Endodermal cell (in vitro differentiated cells): ENCODE results near the gene MAPT. TPM values are rescaled to one million over a fixed set of nuclear protein-coding genes. Genes with fewer than 3 reads are reported as not detected.

Experiments used
- DNase-seq: peaks from one replicate; pipeline ENCODE4 v3.0.0-alpha.2; 2017
- H3K27ac ChIP-seq: 2 replicates; pipeline ENCODE4 v1.5.1; 2013; ENCODE audit warnings: mild to moderate bottlenecking, low read depth, low read length, moderate library complexity
- H3K27me3 ChIP-seq: 2 replicates; pipeline ENCODE4 v1.6.1; 2013; ENCODE audit warnings: mild to moderate bottlenecking, low read length, moderate library complexity; ENCODE audit not compliant: insufficient read depth, control insufficient read depth, poor library complexity, severe bottlenecking
- H3K36me3 ChIP-seq: 2 replicates; pipeline ENCODE4 v1.7.0; 2013; ENCODE audit warnings: mild to moderate bottlenecking, low read length, moderate library complexity; ENCODE audit not compliant: control insufficient read depth, insufficient read depth
- H3K4me1 ChIP-seq: one replicate; pipeline ENCODE4 v1.7.0; 2013; ENCODE audit warnings: low read length; ENCODE audit not compliant: control insufficient read depth, insufficient read depth
- H3K4me3 ChIP-seq: 2 replicates; pipeline ENCODE4 v1.5.1; 2013; ENCODE audit warnings: mild to moderate bottlenecking, low read length, moderate library complexity
- H3K9ac ChIP-seq: 2 replicates; pipeline ENCODE4 v1.6.1; 2013; ENCODE audit warnings: mild to moderate bottlenecking, low read length, moderate library complexity; ENCODE audit not compliant: poor library complexity, severe bottlenecking; ENCODE audit errors: extremely low read depth
- H3K9me3 ChIP-seq: 2 replicates; pipeline ENCODE4 v1.6.1; 2013; ENCODE audit warnings: mild to moderate bottlenecking, low read length, moderate library complexity; ENCODE audit not compliant: control insufficient read depth
- H3K27ac Mint-ChIP-seq: 2 replicates; pipeline ENCODE4 v1.8.0; 2020; ENCODE audit warnings: mixed read lengths
- H3K27me3 Mint-ChIP-seq: 2 replicates; pipeline ENCODE4 v1.8.0; 2021; ENCODE audit warnings: mild to moderate bottlenecking, mixed read lengths; ENCODE audit not compliant: insufficient read depth
- H3K36me3 Mint-ChIP-seq: 2 replicates; pipeline ENCODE4 v1.8.0; 2020; ENCODE audit warnings: low read depth, mixed read lengths
- H3K4me1 Mint-ChIP-seq: 2 replicates; pipeline ENCODE4 v1.8.0; 2020; ENCODE audit warnings: mixed read lengths
- H3K4me3 Mint-ChIP-seq: 2 replicates; pipeline ENCODE4 v1.8.0; 2020; ENCODE audit warnings: mild to moderate bottlenecking, moderate library complexity, mixed read lengths
- H3K9me3 Mint-ChIP-seq: 2 replicates; pipeline ENCODE4 v1.8.0; 2020; ENCODE audit warnings: mild to moderate bottlenecking, mixed read lengths
- CTCF ChIP-seq: fragments of 200-600 bp; sonication (generic); conservative IDR thresholded peaks from 2 replicates; pipeline ENCODE4 v1.5.0; 2021; ENCODE audit warnings: antibody characterized with exemption, mild to moderate bottlenecking
- WGBS, 2 experiments: methylation state at CpG; one replicate each; pipeline versions ENCODE4 v1.1.5 to v1.1.7; 2013; ENCODE audit warnings: missing lambda C conversion rate in 2 of 2, mixed read lengths in 1 of 2; ENCODE audit not compliant: insufficient coverage in 1 of 2, insufficient read length in 1 of 2; 5-methylcytosine and 5-hydroxymethylcytosine counted together
- total RNA-seq, 2 donors: library from RNA; stranded (reverse); fragmentation: NEBNext Ultra II Directional in 1 of 2; extraction: Animal tissue kit (Norgen Biotek cat#: 25700) in 1 of 2; gene quantifications; 2 replicates in 1 of 2; 3 replicates in 1 of 2; pipeline ENCODE4 v1.2.1, GENCODE V29; 2021

Gene MAPT
- total RNA-seq, 2 donors from 2014 or later: 0.69 to 0.73 TPM

GRCh38 chr17:45863857-45864654 lies 30.3 kb upstream of the MAPT start:
- Mint-ChIP-seq H3K4me1 (peaks cover 14% of the 10 kb centered on the region), H3K27ac (no peak overlapping the region), H3K9me3 (no peaks in the 10 kb centered on the region), H3K27me3 (peaks cover 11% of the 10 kb centered on the region), H3K36me3 (no peaks in the 10 kb centered on the region), H3K4me3 (no peak overlapping the region)
- Histone ChIP-seq H3K36me3 (no peaks in the 10 kb centered on the region), H3K27me3 (no peaks in the 10 kb centered on the region), H3K9me3 (no peaks in the 10 kb centered on the region), H3K4me3 (no peak overlapping the region), H3K27ac (no peak overlapping the region), H3K4me1 (no peaks in the 10 kb centered on the region), H3K9ac (no peak overlapping the region)
- no peak for DNase-seq
- WGBS, 2 experiments: 81 to 84% methylated on average over 6 of the region's 6 CpGs
- no peak for TF ChIP-seq CTCF

GRCh38 chr17:45867171-45867570 lies 27.2 kb upstream of the MAPT start:
- H3K4me1 ChIP-seq: no peaks in the 10 kb centered on the region
- no peaks in the 10 kb centered on the region for H3K36me3 ChIP-seq
- H3K36me3 Mint-ChIP-seq: no peaks in the 10 kb centered on the region
- H3K4me1 Mint-ChIP-seq: peaks cover 27% of the 10 kb centered on the region
- H3K4me3 ChIP-seq: no peak overlapping the region
- no peak overlapping the region for H3K27ac Mint-ChIP-seq
- H3K27ac ChIP-seq: no peak overlapping the region
- no peak for TF ChIP-seq CTCF
- no peak for DNase-seq
- no peaks in the 10 kb centered on the region for H3K27me3 ChIP-seq
- WGBS, 2 experiments: 92% methylated on average over 5 to 6 of the region's 6 CpGs
- H3K27me3 Mint-ChIP-seq: peaks cover 3% of the 10 kb centered on the region
- H3K9me3 Mint-ChIP-seq: no peaks in the 10 kb centered on the region
- H3K9ac ChIP-seq: no peak overlapping the region
- H3K9me3 ChIP-seq: no peaks in the 10 kb centered on the region
- no peak overlapping the region for H3K4me3 Mint-ChIP-seq

GRCh38 chr17:45867702-45868101 lies 26.7 kb upstream of the MAPT start:
- Histone ChIP-seq H3K27ac (no peak overlapping the region), H3K4me3 (no peak overlapping the region), H3K9ac (no peak overlapping the region), H3K27me3 (no peaks in the 10 kb centered on the region), H3K9me3 (no peaks in the 10 kb centered on the region), H3K4me1 (no peaks in the 10 kb centered on the region), H3K36me3 (no peaks in the 10 kb centered on the region)
- no peak for TF ChIP-seq CTCF
- Mint-ChIP-seq H3K36me3 (no peaks in the 10 kb centered on the region), H3K27me3 (peaks cover 2% of the 10 kb centered on the region), H3K4me1 (peaks cover 27% of the 10 kb centered on the region), H3K9me3 (no peaks in the 10 kb centered on the region), H3K27ac (no peak overlapping the region), H3K4me3 (no peak overlapping the region)
- DNase-seq: peak; percentile 63
- 74 to 79% methylated on average over 7 to 8 of the region's 8 CpGs for WGBS, 2 experiments
